Activated CD4-positive, alpha-beta memory T cell treated with anti-CD3 and anti-CD28 coated beads for 36 hours (primary cell): ENCODE data around the gene PLXNA2. TPM values are rescaled to one million over a fixed set of nuclear protein-coding genes. Genes with fewer than 3 reads are reported as not detected.

Source experiments
- CTCF ChIA-PET: fragments of 350-600 bp; sonication (Branson Sonifier 250); formaldehyde crosslinking; loops from one replicate; lab custom pipeline; 2021; ENCODE audit warnings: antibody characterized with exemption, inconsistent platforms; lab: Charles Lee
- POLR2A ChIA-PET: fragments of 350-600 bp; sonication (Branson Sonifier 250); formaldehyde crosslinking; loops from one replicate; lab custom pipeline; 2021; ENCODE audit warnings: antibody characterized with exemption; lab: Charles Lee
- DNase-seq: peaks from one replicate; pipeline ENCODE4 v3.0.0-alpha.2; 2020
- H3K27ac Mint-ChIP-seq: one replicate; pipeline ENCODE4 v1.8.0; 2021; ENCODE audit warnings: mixed read lengths
- H3K27me3 Mint-ChIP-seq: one replicate; pipeline ENCODE4 v1.8.0; 2021; ENCODE audit warnings: mixed read lengths
- H3K36me3 Mint-ChIP-seq: one replicate; pipeline ENCODE4 v1.8.0; 2021; ENCODE audit warnings: mixed read lengths
- H3K4me1 Mint-ChIP-seq: one replicate; pipeline ENCODE4 v1.8.0; 2021; ENCODE audit warnings: low read depth, mixed read lengths
- H3K4me3 Mint-ChIP-seq: one replicate; pipeline ENCODE4 v1.8.0; 2021; ENCODE audit warnings: mild to moderate bottlenecking, mixed read lengths
- H3K9me3 Mint-ChIP-seq: one replicate; pipeline ENCODE4 v1.8.0; 2021; ENCODE audit warnings: mixed read lengths
- intact Hi-C: fragments of 100-400 bp; cut with micrococcal nuclease; formaldehyde crosslinking; loops from one replicate; pipeline ENCODE4 v1.15.1; 2023
- total RNA-seq, 2 experiments: library from RNA; stranded (reverse); gene quantifications; one replicate each; pipeline ENCODE4 v1.2.3, GENCODE V29; 2021

Gene PLXNA2
- total RNA-seq, 2 experiments from 2014 or later, result 0.29 to 0.34 TPM

- peaks cover 40% of the 10 kb centered on the region for H3K27me3 Mint-ChIP-seq
- H3K9me3 Mint-ChIP-seq, result no peaks in the 10 kb centered on the region
- intact Hi-C loops, result no loop called here
- H3K27ac Mint-ChIP-seq, result no peak overlapping the region
- no peaks in the 10 kb centered on the region for H3K4me1 Mint-ChIP-seq
- no peak for DNase-seq
- no peak overlapping the region for H3K4me3 Mint-ChIP-seq
- CTCF ChIA-PET, result interaction anchor here (1.3 kb wide), 1 partner anchor 17 kb away, joined by 7 read pairs; no protein-coding TSS in a partner anchor
- H3K36me3 Mint-ChIP-seq, result no peaks in the 10 kb centered on the region
- POLR2A ChIA-PET, result no interaction called here
These were observed 17.7 kb upstream of the PLXNA2 start for GRCh38 chr1:208261874-208262273.

- Mint-ChIP-seq H3K27ac (no peak overlapping the region), H3K4me3 (no peak overlapping the region), H3K36me3 (no peaks in the 10 kb centered on the region), H3K4me1 (no peaks in the 10 kb centered on the region), H3K9me3 (no peaks in the 10 kb centered on the region), H3K27me3 (peaks cover 33% of the 10 kb centered on the region)
- intact Hi-C loops, result no loop called here
- CTCF ChIA-PET, result interaction anchor here (0.8 to 1.2 kb wide), 2 partner anchors 13 to 19 kb away, joined by 3 to 4 read pairs; no protein-coding TSS in a partner anchor
- DNase-seq, result no peak
- POLR2A ChIA-PET, result no interaction called here
These were observed 14.1 kb upstream of the PLXNA2 start for GRCh38 chr1:208258277-208258676.

GRCh38 chr1:208257351-208257750, 13.2 kb upstream of the PLXNA2 start:
- H3K4me3 Mint-ChIP-seq, result no peak overlapping the region
- ChIA-PET CTCF (interaction anchor here (1.2 kb wide), 1 partner anchor 12 kb away, joined by 4 read pairs; no protein-coding TSS in a partner anchor), POLR2A (no interaction called here)
- H3K36me3 Mint-ChIP-seq, result no peaks in the 10 kb centered on the region
- no peak for DNase-seq
- H3K4me1 Mint-ChIP-seq, result no peaks in the 10 kb centered on the region
- no peaks in the 10 kb centered on the region for H3K9me3 Mint-ChIP-seq
- intact Hi-C loops, result no loop called here
- H3K27me3 Mint-ChIP-seq, result peaks cover 36% of the 10 kb centered on the region
- H3K27ac Mint-ChIP-seq, result no peak overlapping the region

- CTCF ChIA-PET, result interaction anchor here (1.7 kb wide), 1 partner anchor 11 kb away, joined by 7 read pairs; no protein-coding TSS in a partner anchor
- Mint-ChIP-seq H3K4me1 (no peaks in the 10 kb centered on the region), H3K27ac (no peak overlapping the region), H3K4me3 (no peak overlapping the region), H3K36me3 (no peaks in the 10 kb centered on the region), H3K27me3 (peaks cover 37% of the 10 kb centered on the region), H3K9me3 (no peaks in the 10 kb centered on the region)
- DNase-seq, result no peak
- POLR2A ChIA-PET, result no interaction called here
- intact Hi-C loops, result no loop called here
These were observed 12.4 kb upstream of the PLXNA2 start for GRCh38 chr1:208256556-208256955.

- ChIA-PET CTCF (interaction anchor here (1.7 kb wide), 1 partner anchor 11 kb away, joined by 7 read pairs; no protein-coding TSS in a partner anchor), POLR2A (no interaction called here)
- no peaks in the 10 kb centered on the region for H3K4me1 Mint-ChIP-seq
- DNase-seq, result no peak
- H3K9me3 Mint-ChIP-seq, result no peaks in the 10 kb centered on the region
- peaks cover 39% of the 10 kb centered on the region for H3K27me3 Mint-ChIP-seq
- no peak overlapping the region for H3K4me3 Mint-ChIP-seq
- intact Hi-C loops, result no loop called here
- no peak overlapping the region for H3K27ac Mint-ChIP-seq
- H3K36me3 Mint-ChIP-seq, result no peaks in the 10 kb centered on the region
These were observed 11.9 kb upstream of the PLXNA2 start for GRCh38 chr1:208256091-208256490.

GRCh38 chr1:208254862-208255261, 10.7 kb upstream of the PLXNA2 start:
- Mint-ChIP-seq H3K4me3 (no peak overlapping the region), H3K27ac (no peak overlapping the region), H3K36me3 (no peaks in the 10 kb centered on the region), H3K27me3 (peaks cover 43% of the 10 kb centered on the region), H3K4me1 (no peaks in the 10 kb centered on the region), H3K9me3 (no peaks in the 10 kb centered on the region)
- no peak for DNase-seq
- POLR2A ChIA-PET, result no interaction called here
- intact Hi-C loops, result no loop called here
- CTCF ChIA-PET, result interaction anchor here (1.0 kb wide), 1 partner anchor 10 kb away, joined by 5 read pairs; no protein-coding TSS in a partner anchor

- H3K27ac Mint-ChIP-seq, result no peak overlapping the region
These were observed 10.2 kb upstream of the PLXNA2 start for GRCh38 chr1:208254376-208254775.

GRCh38 chr1:208252836-208253576, 8.8 kb upstream of the PLXNA2 start:
- DNase-seq, result no peak
- Mint-ChIP-seq H3K36me3 (no peaks in the 10 kb centered on the region), H3K4me3 (no peak overlapping the region), H3K27me3 (peaks cover 34% of the 10 kb centered on the region), H3K4me1 (no peaks in the 10 kb centered on the region), H3K9me3 (no peaks in the 10 kb centered on the region), H3K27ac (no peak overlapping the region)
- POLR2A ChIA-PET, result no interaction called here
- intact Hi-C loops, result no loop called here
- CTCF ChIA-PET, result no interaction called here

More at GRCh38 chr1:208254376-208254775, 10.2 kb upstream of the PLXNA2 start:
- Mint-ChIP-seq H3K4me3 (no peak overlapping the region), H3K4me1 (no peaks in the 10 kb centered on the region), H3K9me3 (no peaks in the 10 kb centered on the region), H3K27me3 (peaks cover 42% of the 10 kb centered on the region), H3K36me3 (no peaks in the 10 kb centered on the region)
- no peak for DNase-seq
- ChIA-PET POLR2A (no interaction called here), CTCF (interaction anchor here (1.0 kb wide), 1 partner anchor 9 kb away, joined by 5 read pairs; no protein-coding TSS in a partner anchor)
- intact Hi-C loops, result no loop called here

GRCh38 chr1:208251911-208252835, 8.0 kb upstream of the PLXNA2 start:
- ChIA-PET CTCF (no interaction called here), POLR2A (no interaction called here)
- no peaks in the 10 kb centered on the region for H3K36me3 Mint-ChIP-seq
- H3K4me1 Mint-ChIP-seq, result no peaks in the 10 kb centered on the region
- H3K27ac Mint-ChIP-seq, result no peak overlapping the region
- no peak overlapping the region for H3K4me3 Mint-ChIP-seq
- H3K9me3 Mint-ChIP-seq, result no peaks in the 10 kb centered on the region
- H3K27me3 Mint-ChIP-seq, result peaks cover 26% of the 10 kb centered on the region
- DNase-seq, result no peak
- intact Hi-C loops, result no loop called here

GRCh38 chr1:208251015-208251414, 6.8 kb upstream of the PLXNA2 start:
- H3K4me3 Mint-ChIP-seq, result no peak overlapping the region
- H3K36me3 Mint-ChIP-seq, result no peaks in the 10 kb centered on the region
- H3K4me1 Mint-ChIP-seq, result no peaks in the 10 kb centered on the region
- CTCF ChIA-PET, result no interaction called here
- DNase-seq, result no peak
- no peaks in the 10 kb centered on the region for H3K9me3 Mint-ChIP-seq
- intact Hi-C loops, result no loop called here
- peaks cover 21% of the 10 kb centered on the region for H3K27me3 Mint-ChIP-seq
- no peak overlapping the region for H3K27ac Mint-ChIP-seq
- POLR2A ChIA-PET, result interaction anchor here (0.6 kb wide), 1 partner anchor 49 kb away, joined by 4 read pairs; no protein-coding TSS in a partner anchor

GRCh38 chr1:208250613-208251012, 6.4 kb upstream of the PLXNA2 start:
- Mint-ChIP-seq H3K4me3 (no peak overlapping the region), H3K4me1 (no peaks in the 10 kb centered on the region)
- CTCF ChIA-PET, result no interaction called here

More at GRCh38 chr1:208250613-208251012, 6.4 kb upstream of the PLXNA2 start:
- Mint-ChIP-seq H3K36me3 (no peaks in the 10 kb centered on the region), H3K27ac (no peak overlapping the region), H3K9me3 (no peaks in the 10 kb centered on the region), H3K27me3 (peaks cover 21% of the 10 kb centered on the region)
- no peak for DNase-seq
- intact Hi-C loops, result no loop called here
- POLR2A ChIA-PET, result interaction anchor here (0.6 kb wide), 1 partner anchor 49 kb away, joined by 4 read pairs; no protein-coding TSS in a partner anchor
